ENCODE data around the gene FAM83D.

FAM83D gene

GRCh38 chr20:38885357-38885756 is 40.9 kb upstream of the FAM83D start:
- WGBS, 2 donors (ENCODE audit: extremely low coverage in 2 of 2, insufficient read length in 2 of 2, insufficient replicate concordance in 1 of 2), result no CpG with 5 or more reads among the region's 6 CpGs
- Histone ChIP-seq H3K27me3 (ENCODE audit: control insufficient read depth in 3 of 3, insufficient read depth in 3 of 3, low read depth in 1 of 3, low read length in 3 of 3) (no peaks in the 10 kb centered on the region), H3K36me3 (replicated peaks in 1 of 2; ENCODE audit: control insufficient read depth in 2 of 2, insufficient read depth in 2 of 2, low read length in 2 of 2) (no peaks in the 10 kb centered on the region)

GRCh38 chr20:38888059-38888831 is 38.0 kb upstream of the FAM83D start:
- DNase-seq (ENCODE audit: low spot score), result no peak
- H2AK5ac ChIP-seq (ENCODE audit: low read depth, low read length), result no peak overlapping the region
- H3K4me2 ChIP-seq (ENCODE audit: insufficient read depth, low read length, poor library complexity, severe bottlenecking), result no peak overlapping the region
- H2BK5ac ChIP-seq (ENCODE audit: low read length), result no peak overlapping the region
- peaks cover 2 to 9% of the 10 kb centered on the region in 2 donors for H3K4me1 ChIP-seq (ENCODE audit: control insufficient read depth in 2 of 2, insufficient read depth in 1 of 2, low read depth in 1 of 2, low read length in 2 of 2)
- peak overlapping the region; percentile 96 for H3K14ac ChIP-seq (ENCODE audit: low read length)
- H3K23ac ChIP-seq (ENCODE audit: low read depth, low read length, poor library complexity), result no peak overlapping the region
- no peak overlapping the region for H4K91ac ChIP-seq (ENCODE audit: low read depth, low read length, poor library complexity)
- WGBS, 2 donors (ENCODE audit: extremely low coverage in 2 of 2, insufficient read length in 2 of 2, insufficient replicate concordance in 1 of 2), result no CpG with 5 or more reads among the region's 13 CpGs
- H3K4me3 ChIP-seq (ENCODE audit: low read length in 2 of 2), result no peak overlapping the region
- H3K27me3 ChIP-seq (ENCODE audit: control insufficient read depth in 3 of 3, insufficient read depth in 3 of 3, low read depth in 1 of 3, low read length in 3 of 3), result no peaks in the 10 kb centered on the region
- H3K4ac ChIP-seq (ENCODE audit: low read length), result no peak overlapping the region
- H3K27ac ChIP-seq (replicated peaks; ENCODE audit: low read length), result no peak overlapping the region
- H2BK12ac ChIP-seq (ENCODE audit: low read length), result no peak overlapping the region
- no peak overlapping the region for H2BK15ac ChIP-seq (ENCODE audit: low read length)
- H2AFZ ChIP-seq (ENCODE audit: low read length), result no peak overlapping the region
- H3K9ac ChIP-seq (ENCODE audit: low read depth, low read length, poor library complexity), result peak overlapping the region; percentile 5
- H3K9me3 ChIP-seq (replicated peaks in 1 of 2; ENCODE audit: control insufficient read depth in 2 of 2, insufficient read depth in 1 of 2, low read depth in 1 of 2, low read length in 2 of 2), result no peaks in the 10 kb centered on the region
- no peaks in the 10 kb centered on the region for H3K79me1 ChIP-seq (ENCODE audit: low read depth, low read length)
- no peaks in the 10 kb centered on the region for H3K36me3 ChIP-seq (replicated peaks in 1 of 2; ENCODE audit: control insufficient read depth in 2 of 2, insufficient read depth in 2 of 2, low read length in 2 of 2)
- no peak overlapping the region for H4K8ac ChIP-seq (ENCODE audit: low read depth, low read length)
- no peak overlapping the region for H2BK120ac ChIP-seq (ENCODE audit: low read depth, low read length)
- H3K18ac ChIP-seq (ENCODE audit: low read length), result peak overlapping the region; percentile 37

More at GRCh38 chr20:38885357-38885756, 40.9 kb upstream of the FAM83D start:
- Histone ChIP-seq H3K4me1 (ENCODE audit: control insufficient read depth in 2 of 2, insufficient read depth in 1 of 2, low read depth in 1 of 2, low read length in 2 of 2) (no peaks in the 10 kb centered on the region), H3K18ac (ENCODE audit: low read length) (no peak overlapping the region), H3K79me1 (ENCODE audit: low read depth, low read length) (no peaks in the 10 kb centered on the region), H2BK15ac (ENCODE audit: low read length) (no peak overlapping the region), H2BK12ac (ENCODE audit: low read length) (no peak overlapping the region), H2BK120ac (ENCODE audit: low read depth, low read length) (no peak overlapping the region), H3K23ac (ENCODE audit: low read depth, low read length, poor library complexity) (no peak overlapping the region), H3K14ac (ENCODE audit: low read length) (no peak overlapping the region), H3K4ac (ENCODE audit: low read length) (no peak overlapping the region), H2AK5ac (ENCODE audit: low read depth, low read length) (no peak overlapping the region), H4K8ac (ENCODE audit: low read depth, low read length) (no peak overlapping the region), H3K27ac (replicated peaks; ENCODE audit: low read length) (no peak overlapping the region), H3K9me3 (replicated peaks in 1 of 2; ENCODE audit: control insufficient read depth in 2 of 2, insufficient read depth in 1 of 2, low read depth in 1 of 2, low read length in 2 of 2) (no peaks in the 10 kb centered on the region), H2BK5ac (ENCODE audit: low read length) (no peak overlapping the region), H3K4me3 (ENCODE audit: low read length in 2 of 2) (no peak overlapping the region), H3K9ac (ENCODE audit: low read depth, low read length, poor library complexity) (peak overlapping the region; percentile 51), H4K91ac (ENCODE audit: low read depth, low read length, poor library complexity) (no peak overlapping the region), H3K4me2 (ENCODE audit: insufficient read depth, low read length, poor library complexity, severe bottlenecking) (no peak overlapping the region), H2AFZ (ENCODE audit: low read length) (no peak overlapping the region)
- no peak for DNase-seq (ENCODE audit: low spot score)

GRCh38 chr20:38889050-38889449 is 37.2 kb upstream of the FAM83D start:
- H3K4ac ChIP-seq (ENCODE audit: low read length), result no peak overlapping the region
- no CpG with 5 or more reads among the region's 2 CpGs for WGBS, 2 donors (ENCODE audit: extremely low coverage in 2 of 2, insufficient read length in 2 of 2, insufficient replicate concordance in 1 of 2)
- H2BK120ac ChIP-seq (ENCODE audit: low read depth, low read length), result no peak overlapping the region
- no peak overlapping the region for H3K27ac ChIP-seq (replicated peaks; ENCODE audit: low read length)
- H3K14ac ChIP-seq (ENCODE audit: low read length), result no peak overlapping the region
- H2BK12ac ChIP-seq (ENCODE audit: low read length), result no peak overlapping the region
- no peak overlapping the region for H2AFZ ChIP-seq (ENCODE audit: low read length)
- H3K4me1 ChIP-seq (ENCODE audit: control insufficient read depth in 2 of 2, insufficient read depth in 1 of 2, low read depth in 1 of 2, low read length in 2 of 2), result peaks cover 6 to 10% of the 10 kb centered on the region in 2 donors
- DNase-seq (ENCODE audit: low spot score), result no peak
- H3K4me3 ChIP-seq (ENCODE audit: low read length in 2 of 2), result no peak overlapping the region
- H2BK15ac ChIP-seq (ENCODE audit: low read length), result no peak overlapping the region
- no peak overlapping the region for H4K8ac ChIP-seq (ENCODE audit: low read depth, low read length)
- no peak overlapping the region for H3K18ac ChIP-seq (ENCODE audit: low read length)
- H3K4me2 ChIP-seq (ENCODE audit: insufficient read depth, low read length, poor library complexity, severe bottlenecking), result no peak overlapping the region
- no peak overlapping the region for H2BK5ac ChIP-seq (ENCODE audit: low read length)
- no peak overlapping the region for H2AK5ac ChIP-seq (ENCODE audit: low read depth, low read length)
- H3K9me3 ChIP-seq (replicated peaks in 1 of 2; ENCODE audit: control insufficient read depth in 2 of 2, insufficient read depth in 1 of 2, low read depth in 1 of 2, low read length in 2 of 2), result no peaks in the 10 kb centered on the region
- no peak overlapping the region for H3K23ac ChIP-seq (ENCODE audit: low read depth, low read length, poor library complexity)
- H3K27me3 ChIP-seq (ENCODE audit: control insufficient read depth in 3 of 3, insufficient read depth in 3 of 3, low read depth in 1 of 3, low read length in 3 of 3), result no peaks in the 10 kb centered on the region
- H3K9ac ChIP-seq (ENCODE audit: low read depth, low read length, poor library complexity), result no peak overlapping the region
- H4K91ac ChIP-seq (ENCODE audit: low read depth, low read length, poor library complexity), result no peak overlapping the region
- H3K79me1 ChIP-seq (ENCODE audit: low read depth, low read length), result no peaks in the 10 kb centered on the region
- no peaks in the 10 kb centered on the region for H3K36me3 ChIP-seq (replicated peaks in 1 of 2; ENCODE audit: control insufficient read depth in 2 of 2, insufficient read depth in 2 of 2, low read length in 2 of 2)

GRCh38 chr20:38889792-38890496 is 36.3 kb upstream of the FAM83D start:
- Histone ChIP-seq H3K9ac (ENCODE audit: low read depth, low read length, poor library complexity) (no peak overlapping the region), H3K4ac (ENCODE audit: low read length) (no peak overlapping the region), H2BK15ac (ENCODE audit: low read length) (no peak overlapping the region), H2BK5ac (ENCODE audit: low read length) (no peak overlapping the region), H3K23ac (ENCODE audit: low read depth, low read length, poor library complexity) (peak overlapping the region; percentile 4), H3K4me1 (ENCODE audit: control insufficient read depth in 2 of 2, insufficient read depth in 1 of 2, low read depth in 1 of 2, low read length in 2 of 2) (peaks cover 10% of the 10 kb centered on the region in 2 donors), H3K36me3 (replicated peaks in 1 of 2; ENCODE audit: control insufficient read depth in 2 of 2, insufficient read depth in 2 of 2, low read length in 2 of 2) (no peaks in the 10 kb centered on the region), H4K8ac (ENCODE audit: low read depth, low read length) (no peak overlapping the region), H4K91ac (ENCODE audit: low read depth, low read length, poor library complexity) (no peak overlapping the region), H3K4me3 (ENCODE audit: low read length in 2 of 2) (no peak overlapping the region), H3K79me1 (ENCODE audit: low read depth, low read length) (no peaks in the 10 kb centered on the region), H3K27me3 (ENCODE audit: control insufficient read depth in 3 of 3, insufficient read depth in 3 of 3, low read depth in 1 of 3, low read length in 3 of 3) (no peaks in the 10 kb centered on the region), H3K14ac (ENCODE audit: low read length) (no peak overlapping the region), H3K9me3 (replicated peaks in 1 of 2; ENCODE audit: control insufficient read depth in 2 of 2, insufficient read depth in 1 of 2, low read depth in 1 of 2, low read length in 2 of 2) (no peaks in the 10 kb centered on the region), H2AFZ (ENCODE audit: low read length) (no peak overlapping the region), H2AK5ac (ENCODE audit: low read depth, low read length) (no peak overlapping the region), H2BK12ac (ENCODE audit: low read length) (no peak overlapping the region), H3K18ac (ENCODE audit: low read length) (no peak overlapping the region), H3K27ac (replicated peaks; ENCODE audit: low read length) (no peak overlapping the region), H2BK120ac (ENCODE audit: low read depth, low read length) (no peak overlapping the region), H3K4me2 (ENCODE audit: insufficient read depth, low read length, poor library complexity, severe bottlenecking) (no peak overlapping the region)
- no CpG with 5 or more reads among the region's 13 CpGs for WGBS, 2 donors (ENCODE audit: extremely low coverage in 2 of 2, insufficient read length in 2 of 2, insufficient replicate concordance in 1 of 2)
- no peak for DNase-seq (ENCODE audit: low spot score)
